NCI-H1092 treated with DMSO at 0.1 percent for 48 hours (cell line): ENCODE data around the gene TMEM240.
"Not testable (repeated sequence)": the region's sequence is repeated elsewhere in the genome, so short reads cannot be mapped to it uniquely, and the experiment has no call there.

ENCODE experiments used
- DNase-seq: peaks from one replicate; lab custom pipeline; 2025; lab: John Stamatoyannopoulos, UW

The TMEM240 gene

GRCh38 chr1:1540818-1541628 is 599 bp upstream of the TMEM240 start:
- DNase-seq: no peak

GRCh38 chr1:1539310-1540089 is 924 bp downstream of the TMEM240 start:
- no peak for DNase-seq

GRCh38 chr1:1538989-1539309 is 1.5 kb downstream of the TMEM240 start:
- no peak for DNase-seq

GRCh38 chr1:1538334-1538733 is 2.1 kb downstream of the TMEM240 start:
- no peak for DNase-seq

GRCh38 chr1:1537626-1538250 is 2.7 kb downstream of the TMEM240 start:
- DNase-seq: no peak

- no peak for DNase-seq
These were observed 3.4 kb downstream of the TMEM240 start for GRCh38 chr1:1536938-1537546.

- no peak for DNase-seq
These were observed 4.1 kb downstream of the TMEM240 start for GRCh38 chr1:1536019-1536937.

GRCh38 chr1:1535201-1536018 is 5.0 kb downstream of the TMEM240 start:
- no peak for DNase-seq

GRCh38 chr1:1534401-1535154 is 5.8 kb downstream of the TMEM240 start:
- no peak for DNase-seq

- DNase-seq: not testable (repeated sequence)
These were observed 6.5 kb downstream of the TMEM240 start for GRCh38 chr1:1533894-1534291.

- not testable (repeated sequence) for DNase-seq
These were observed 7.1 kb downstream of the TMEM240 start for GRCh38 chr1:1533176-1533893.

GRCh38 chr1:1531947-1532346 is 8.5 kb downstream of the TMEM240 start:
- DNase-seq: no peak

- no peak for DNase-seq
These were observed 10.5 kb downstream of the TMEM240 start for GRCh38 chr1:1529936-1530335.

- no peak for DNase-seq
These were observed 11.1 kb downstream of the TMEM240 start for GRCh38 chr1:1529321-1529720.

- no peak for DNase-seq
These were observed 11.8 kb downstream of the TMEM240 start for GRCh38 chr1:1528301-1529267.

- no peak for DNase-seq
These were observed 13.2 kb downstream of the TMEM240 start for GRCh38 chr1:1527092-1527816.

GRCh38 chr1:1526476-1526875 is 13.9 kb downstream of the TMEM240 start:
- not testable (repeated sequence) for DNase-seq
